Measurements from ENCODE around the gene TEKT2.
A peak's percentile ranks its signal among the peaks of the same experiment; 100 is the strongest.

The TEKT2 gene

GRCh38 chr1:36101546-36101945 is 17.7 kb downstream of the TEKT2 start:
- FAIRE-seq (no peak), DNase-seq (ENCODE audit: low spot score) (no peak)

DNA sequence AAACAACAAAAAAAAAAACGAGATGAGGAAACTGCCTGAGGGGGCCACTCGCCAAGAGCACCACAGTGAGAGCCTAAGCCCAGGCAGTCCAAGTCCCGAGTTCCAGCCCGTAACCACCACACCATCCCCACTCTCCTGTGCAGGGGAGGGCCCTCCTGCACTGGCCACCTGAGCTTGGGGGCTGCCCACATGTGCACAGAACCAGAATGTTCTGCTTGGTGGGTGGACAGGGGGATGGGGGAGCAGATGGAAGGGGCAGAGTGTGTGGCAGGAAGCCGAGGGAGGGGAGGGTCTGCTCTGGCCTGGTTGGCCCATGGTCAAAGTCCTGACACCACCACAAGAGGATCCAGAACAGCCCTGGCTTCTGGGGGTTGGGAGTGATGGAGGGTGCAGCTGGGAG is 22.4 kb downstream of the TEKT2 start:
- FAIRE-seq (no peak), DNase-seq (ENCODE audit: low spot score) (no peak)

GRCh38 chr1:36107394-36107793 is 23.5 kb downstream of the TEKT2 start:
- no peak for FAIRE-seq
- DNase-seq (ENCODE audit: low spot score): no peak

- DNase-seq (ENCODE audit: low spot score): no peak
- no peak for FAIRE-seq
These were observed 24.4 kb downstream of the TEKT2 start for GRCh38 chr1:36108314-36108713.

DNA sequence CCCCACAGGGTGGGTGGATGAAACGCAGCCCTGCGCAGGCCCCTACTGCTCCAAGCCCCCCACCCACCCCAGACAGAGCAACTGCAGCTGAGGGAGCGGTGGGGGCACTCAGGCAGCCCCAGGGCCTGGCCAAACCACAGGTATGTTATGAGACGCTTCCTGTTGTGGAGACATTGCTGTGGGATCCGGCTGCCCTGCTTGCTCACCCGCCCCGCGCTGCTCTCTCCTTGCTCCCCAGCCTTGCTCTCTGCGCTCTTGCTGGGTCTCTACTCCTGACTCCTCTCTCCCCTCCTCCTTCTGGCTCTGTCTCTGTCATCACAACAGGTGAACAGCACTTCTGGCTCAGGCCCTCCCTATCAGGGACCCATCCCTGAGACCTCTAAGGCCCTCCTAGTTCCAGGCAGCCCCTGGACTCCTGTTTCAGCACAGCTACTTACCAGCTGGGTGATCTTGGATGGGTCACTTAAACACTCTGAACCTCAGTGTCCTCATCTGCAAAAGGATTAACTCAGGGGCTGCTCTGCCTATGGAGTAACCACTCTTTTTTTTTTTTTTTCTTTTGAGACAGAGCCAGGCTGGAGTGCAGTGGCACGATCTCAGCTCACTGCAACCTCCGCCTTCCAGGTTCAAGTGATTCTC is 25.3 kb downstream of the TEKT2 start:
- FAIRE-seq: no peak
- peak; percentile 50 for DNase-seq (ENCODE audit: low spot score)

DNA sequence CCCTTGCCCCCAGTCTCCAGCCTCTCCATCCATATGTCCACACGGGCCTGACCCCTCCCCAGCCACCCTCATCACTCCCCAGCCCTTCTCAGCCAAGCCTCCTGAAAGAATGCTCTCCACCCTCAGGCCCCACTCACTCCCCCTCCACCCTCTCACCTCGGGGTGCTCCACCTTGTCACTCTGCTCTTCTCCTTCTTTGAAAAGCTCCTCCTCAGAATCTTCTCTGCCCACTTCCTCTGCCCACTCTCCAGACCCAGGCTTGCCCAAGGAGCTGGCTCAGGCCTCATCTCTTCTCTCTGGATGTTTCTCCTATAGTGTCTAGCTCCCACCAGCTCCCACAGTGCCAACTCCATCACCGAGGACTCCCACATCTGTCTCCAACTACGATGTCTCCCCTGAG is 27.3 kb downstream of the TEKT2 start:
- DNase-seq (ENCODE audit: low spot score) (no peak), FAIRE-seq (no peak)

- DNase-seq (ENCODE audit: low spot score) (no peak), FAIRE-seq (no peak)
These were observed 28.9 kb downstream of the TEKT2 start for GRCh38 chr1:36112823-36113222.

- DNase-seq (ENCODE audit: low spot score): no peak
- no peak for FAIRE-seq
These were observed 30.5 kb downstream of the TEKT2 start for GRCh38 chr1:36114371-36114770.

DNA sequence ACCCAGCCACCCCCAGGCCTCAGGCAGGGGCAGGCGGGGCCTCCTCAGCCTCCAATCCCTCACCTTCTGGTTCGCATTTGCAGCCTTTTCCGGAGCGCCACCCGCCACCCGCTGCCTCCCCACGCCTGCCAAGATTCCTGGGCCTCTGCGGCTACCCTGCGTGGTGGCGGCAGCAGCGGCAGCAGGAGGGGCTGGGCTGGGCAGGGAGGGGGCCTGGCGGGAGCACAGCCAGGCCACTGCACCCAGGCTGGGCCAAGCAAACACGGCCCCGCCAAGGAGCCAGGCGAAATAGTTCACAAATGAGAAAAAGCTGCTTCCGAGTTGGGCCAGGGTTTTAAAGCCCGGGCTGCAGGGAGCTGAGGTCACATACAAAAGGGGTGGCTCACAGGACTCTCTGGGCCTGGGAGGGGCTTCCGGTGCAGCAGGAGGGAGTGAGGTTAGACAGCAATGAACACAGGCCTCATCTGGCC is 31.3 kb downstream of the TEKT2 start:
- no peak for FAIRE-seq
- no peak for DNase-seq (ENCODE audit: low spot score)

- no peak for DNase-seq (ENCODE audit: low spot score)
- no peak for FAIRE-seq
These were observed 32.0 kb downstream of the TEKT2 start for GRCh38 chr1:36115931-36116330.

GRCh38 chr1:36116901-36117300 is 33.0 kb downstream of the TEKT2 start:
- DNase-seq (ENCODE audit: low spot score): no peak
- FAIRE-seq: no peak

DNA sequence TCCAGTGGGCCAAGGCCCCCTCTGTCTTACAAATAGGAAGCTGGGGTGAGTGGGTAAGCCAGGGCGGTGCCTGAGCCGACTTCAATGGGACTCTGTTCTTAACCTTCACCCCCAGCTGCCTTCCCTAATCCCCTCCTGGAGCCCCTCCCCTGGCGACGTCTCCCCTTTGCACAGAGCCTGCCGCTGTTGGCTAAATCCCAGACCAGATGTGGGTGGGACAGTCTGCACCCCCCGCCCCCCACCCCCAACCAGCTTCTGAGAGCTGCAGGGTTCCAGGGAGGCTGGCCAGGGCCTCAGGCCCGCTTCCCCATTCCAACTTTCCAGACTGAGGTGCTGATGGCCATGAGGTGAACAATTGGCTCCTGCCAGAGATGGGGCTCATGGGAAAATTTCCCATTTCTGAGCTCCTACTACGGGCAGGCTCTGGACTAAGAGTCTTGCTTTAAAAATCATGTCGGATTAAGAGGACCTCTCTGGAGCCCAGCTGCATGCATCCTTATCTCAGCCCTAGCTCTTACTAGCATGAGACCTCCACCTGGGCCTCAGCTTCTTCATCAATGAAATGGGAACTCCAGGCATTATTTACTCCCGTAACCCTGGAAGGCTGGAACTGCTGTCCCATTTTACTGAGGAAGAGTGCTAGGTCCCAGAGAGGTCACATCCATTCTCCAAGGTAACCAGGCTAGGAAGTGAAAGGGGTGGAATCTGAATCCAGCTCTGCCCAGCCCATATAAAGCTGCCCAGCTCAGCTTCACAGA is 34.7 kb downstream of the TEKT2 start:
- no peak for DNase-seq (ENCODE audit: low spot score)
- FAIRE-seq: no peak

GRCh38 chr1:36119456-36119855 is 35.6 kb downstream of the TEKT2 start:
- FAIRE-seq (no peak), DNase-seq (ENCODE audit: low spot score) (no peak)

GRCh38 chr1:36122062-36123030 is 38.5 kb downstream of the TEKT2 start:
- no peak for DNase-seq (ENCODE audit: low spot score)
- FAIRE-seq: no peak

- FAIRE-seq: no peak
- DNase-seq (ENCODE audit: low spot score): no peak
These were observed 39.5 kb downstream of the TEKT2 start for GRCh38 chr1:36123356-36123755.

GRCh38 chr1:36124404-36125128 is 40.7 kb downstream of the TEKT2 start:
- no peak for FAIRE-seq
- DNase-seq (ENCODE audit: low spot score): no peak

GRCh38 chr1:36125129-36125991 is 41.5 kb downstream of the TEKT2 start, which contains the start of gene COL8A2:
COL8A2 (minus strand) TSS chr1:36125222; CDS start chr1:36100242, 24,980 bp downstream.
- no peak for DNase-seq (ENCODE audit: low spot score)
- FAIRE-seq: no peak

DNA sequence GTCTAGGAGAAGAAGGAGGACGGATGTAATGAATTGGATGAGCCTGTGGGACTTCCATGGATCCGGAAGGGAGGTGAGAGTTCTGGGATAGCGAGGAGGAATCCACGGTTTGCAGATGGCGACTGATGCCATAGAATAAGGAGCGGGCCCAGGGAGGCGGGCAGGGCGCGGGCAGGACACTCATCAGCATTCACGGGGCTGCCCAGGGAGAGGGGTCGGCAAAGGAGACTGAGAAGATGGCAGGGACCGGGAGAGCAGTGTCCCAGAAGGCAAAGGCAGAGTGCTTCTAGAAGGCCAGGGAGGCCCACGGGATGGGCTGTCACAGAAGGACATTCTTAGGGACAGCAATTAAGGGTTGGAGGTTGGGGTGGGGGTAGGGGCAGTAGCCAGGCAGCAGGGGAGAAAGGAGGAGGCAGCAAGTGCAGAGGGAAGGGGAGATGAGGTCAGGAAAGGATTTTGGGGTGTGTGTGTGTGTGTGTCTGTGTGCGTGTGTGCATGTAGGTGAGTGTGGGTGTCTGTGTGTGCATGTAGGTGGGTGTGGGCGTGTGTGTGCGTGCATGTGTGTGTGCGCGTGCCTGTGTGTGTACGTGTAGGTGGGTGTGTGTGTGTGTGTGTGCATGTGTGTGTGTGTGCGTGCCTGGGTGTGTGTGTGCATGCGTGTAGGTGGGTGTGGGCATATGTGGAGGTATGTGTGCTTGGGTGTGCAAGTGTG is 42.3 kb downstream of the TEKT2 start:
- DNase-seq (ENCODE audit: low spot score): no peak
- FAIRE-seq: no peak

DNA sequence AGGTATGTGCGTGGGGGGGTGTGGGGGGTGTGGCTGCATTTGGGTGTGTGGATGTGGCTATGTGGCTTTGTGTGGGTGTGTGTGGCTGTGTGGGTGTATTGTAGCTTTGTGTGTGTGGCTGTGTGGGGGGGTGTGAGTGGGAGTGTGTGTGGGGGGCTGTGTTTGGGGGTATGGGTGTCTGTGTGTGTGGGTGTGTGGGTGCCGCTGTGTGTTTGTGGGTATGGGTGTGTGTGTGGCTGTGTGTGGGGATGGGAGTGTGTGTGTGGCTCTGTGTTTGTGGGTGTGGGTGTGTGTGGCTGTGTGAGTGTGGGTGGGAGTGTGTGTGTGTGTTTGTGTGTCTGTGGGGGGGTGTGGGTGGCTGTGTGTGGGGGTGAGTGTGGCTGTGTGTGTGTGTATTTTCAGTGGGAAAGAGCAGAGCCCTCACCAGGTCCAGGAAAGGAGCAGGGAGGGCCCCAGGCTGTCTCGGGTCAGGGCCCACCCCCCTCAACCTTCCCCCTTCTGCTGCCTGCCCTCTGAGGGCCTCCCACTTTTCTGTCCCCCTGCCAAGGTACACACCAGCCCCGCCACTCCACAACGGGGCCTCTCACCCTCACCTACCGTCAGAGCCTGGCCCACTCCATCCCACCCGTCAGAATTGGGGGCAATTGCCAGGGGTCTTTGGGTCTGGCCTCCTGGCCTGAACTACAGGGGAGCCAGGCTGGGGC is 43.1 kb downstream of the TEKT2 start:
- FAIRE-seq (no peak), DNase-seq (ENCODE audit: low spot score) (no peak)

Data from RCC 7860 (cell line).